ENCODE results near the gene SPAG8.

The SPAG8 gene

DNA sequence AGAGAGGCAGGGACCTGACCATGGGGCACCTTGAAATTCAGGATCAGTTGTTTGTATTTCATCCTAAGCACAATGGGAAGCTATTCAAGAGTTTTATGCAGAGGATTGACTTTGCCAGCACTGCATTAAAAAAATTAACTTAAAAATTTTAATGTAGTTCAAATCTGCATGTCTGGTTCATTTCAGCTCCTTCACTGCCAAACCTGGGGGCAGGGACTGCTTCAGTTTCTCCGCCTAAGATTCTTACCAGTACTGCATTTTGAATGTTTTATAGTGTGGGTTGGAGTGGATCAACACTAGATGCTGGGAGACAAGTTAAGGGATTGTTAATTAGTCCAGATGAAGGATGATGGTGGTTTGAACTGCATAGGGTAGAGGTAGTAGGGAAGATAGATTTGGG, 42.3 kb downstream of the SPAG8 start:
- Histone ChIP-seq H3K36me3 (ENCODE audit: control insufficient read depth, insufficient read depth, low read length) (no peaks in the 10 kb centered on the region), H3K27ac (no peak overlapping the region), H3K9ac (no peak overlapping the region), H2AFZ (no peak overlapping the region), H3K4me3 (ENCODE audit: low read depth, low read length) (no peak overlapping the region), H3K9me3 (ENCODE audit: control insufficient read depth, low read length) (no peaks in the 10 kb centered on the region), H3K4me1 (peaks cover 2% of the 10 kb centered on the region), H3K27me3 (ENCODE audit: control insufficient read depth, insufficient read depth, low read length) (no peaks in the 10 kb centered on the region), H3K79me2 (peaks cover 16% of the 10 kb centered on the region), H3K4me2 (ENCODE audit: low read length) (no peak overlapping the region)
- no peak for TF ChIP-seq CTCF (IDR thresholded peaks at IDR 0.05)

GRCh38 chr9:35767458-35767857, 44.6 kb downstream of the SPAG8 start:
- H3K9me3 ChIP-seq (ENCODE audit: control insufficient read depth, low read length), result no peaks in the 10 kb centered on the region
- H3K4me2 ChIP-seq (ENCODE audit: low read length), result no peak overlapping the region
- H3K9ac ChIP-seq, result no peak overlapping the region
- H3K27me3 ChIP-seq (ENCODE audit: control insufficient read depth, insufficient read depth, low read length), result no peaks in the 10 kb centered on the region
- H3K4me3 ChIP-seq (ENCODE audit: low read depth, low read length), result no peak overlapping the region
- no peak for TF ChIP-seq CTCF (IDR thresholded peaks at IDR 0.05)
- H3K79me2 ChIP-seq, result peaks cover 16% of the 10 kb centered on the region
- H3K27ac ChIP-seq, result no peak overlapping the region
- no peaks in the 10 kb centered on the region for H3K36me3 ChIP-seq (ENCODE audit: control insufficient read depth, insufficient read depth, low read length)
- H3K4me1 ChIP-seq, result peaks cover 2% of the 10 kb centered on the region
- no peak overlapping the region for H2AFZ ChIP-seq

DNA sequence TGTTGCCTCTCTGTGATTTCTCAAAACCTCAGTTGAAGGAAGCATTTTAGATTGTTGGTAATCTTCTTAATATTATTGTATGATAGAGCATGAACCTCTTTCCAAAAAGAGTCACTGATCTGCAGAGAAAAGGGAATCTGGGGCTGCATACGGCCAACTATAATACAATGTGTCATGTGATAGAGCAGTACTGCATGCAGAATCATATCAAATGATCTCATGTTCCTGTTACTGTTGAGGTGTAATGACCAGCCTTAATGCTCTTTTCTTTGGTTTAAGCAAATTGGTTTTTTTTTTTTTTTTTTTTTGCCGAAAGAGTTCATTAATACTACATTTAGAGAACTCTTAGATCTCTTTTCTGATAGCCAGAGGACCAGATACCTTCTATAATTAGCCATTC, 45.1 kb downstream of the SPAG8 start:
- H3K4me3 ChIP-seq (ENCODE audit: low read depth, low read length), result no peak overlapping the region

DNA sequence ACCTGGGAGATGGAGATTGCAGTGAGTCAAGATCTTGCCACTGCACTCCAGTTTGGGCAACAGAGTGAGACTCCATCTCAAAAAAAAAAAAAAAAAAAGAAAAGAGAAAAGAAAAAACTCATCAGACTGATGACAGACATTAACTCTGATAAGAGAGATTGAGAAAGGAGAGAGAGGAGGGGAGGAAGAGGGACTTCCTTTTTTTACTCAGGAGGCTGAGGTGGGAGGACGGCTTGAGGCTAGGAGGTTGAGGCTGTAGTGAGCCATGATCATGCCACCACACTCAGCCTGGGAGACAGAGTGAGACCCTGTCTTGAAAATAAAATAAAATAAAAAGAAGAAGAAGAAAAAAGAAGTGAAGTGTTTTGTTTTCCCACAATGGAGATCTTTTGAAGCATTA, 48.3 kb downstream of the SPAG8 start:
- H3K27me3 ChIP-seq (ENCODE audit: control insufficient read depth, insufficient read depth, low read length), result no peaks in the 10 kb centered on the region
- no peak overlapping the region for H3K4me3 ChIP-seq (ENCODE audit: low read depth, low read length)
- TF ChIP-seq CTCF (IDR thresholded peaks at IDR 0.05), result no peak
- no peak overlapping the region for H2AFZ ChIP-seq
- H3K9me3 ChIP-seq (ENCODE audit: control insufficient read depth, low read length), result no peaks in the 10 kb centered on the region
- H3K4me2 ChIP-seq (ENCODE audit: low read length), result no peak overlapping the region
- no peaks in the 10 kb centered on the region for H3K36me3 ChIP-seq (ENCODE audit: control insufficient read depth, insufficient read depth, low read length)
- H3K9ac ChIP-seq, result no peak overlapping the region
- H3K27ac ChIP-seq, result no peak overlapping the region
- peaks cover 10% of the 10 kb centered on the region for H3K79me2 ChIP-seq
- H3K4me1 ChIP-seq, result no peaks in the 10 kb centered on the region

More for the DNA sequence above, 45.1 kb downstream of the SPAG8 start:
- no peak overlapping the region for H3K4me2 ChIP-seq (ENCODE audit: low read length)
- no peak overlapping the region for H3K9ac ChIP-seq
- TF ChIP-seq CTCF (IDR thresholded peaks at IDR 0.05), result no peak
- no peaks in the 10 kb centered on the region for H3K36me3 ChIP-seq (ENCODE audit: control insufficient read depth, insufficient read depth, low read length)
- H3K27ac ChIP-seq, result no peak overlapping the region
- no peaks in the 10 kb centered on the region for H3K9me3 ChIP-seq (ENCODE audit: control insufficient read depth, low read length)
- no peak overlapping the region for H2AFZ ChIP-seq
- H3K27me3 ChIP-seq (ENCODE audit: control insufficient read depth, insufficient read depth, low read length), result no peaks in the 10 kb centered on the region
- peaks cover 16% of the 10 kb centered on the region for H3K79me2 ChIP-seq
- peaks cover 2% of the 10 kb centered on the region for H3K4me1 ChIP-seq

GRCh38 chr9:35763181-35763580, 48.9 kb downstream of the SPAG8 start:
- Histone ChIP-seq H3K9me3 (ENCODE audit: control insufficient read depth, low read length) (no peaks in the 10 kb centered on the region), H3K27ac (no peak overlapping the region)
- TF ChIP-seq CTCF (IDR thresholded peaks at IDR 0.05), result no peak

More at GRCh38 chr9:35763181-35763580, 48.9 kb downstream of the SPAG8 start:
- no peak overlapping the region for H3K4me2 ChIP-seq (ENCODE audit: low read length)
- peaks cover 3% of the 10 kb centered on the region for H3K79me2 ChIP-seq
- H3K9ac ChIP-seq, result no peak overlapping the region
- H3K4me3 ChIP-seq (ENCODE audit: low read depth, low read length), result no peak overlapping the region
- no peaks in the 10 kb centered on the region for H3K4me1 ChIP-seq
- H2AFZ ChIP-seq, result no peak overlapping the region
- H3K36me3 ChIP-seq (ENCODE audit: control insufficient read depth, insufficient read depth, low read length), result no peaks in the 10 kb centered on the region
- no peaks in the 10 kb centered on the region for H3K27me3 ChIP-seq (ENCODE audit: control insufficient read depth, insufficient read depth, low read length)
